Spleen (tissue), 11 donors: Measurements from ENCODE around the gene BCKDK. TPM values are rescaled to one million over a fixed set of nuclear protein-coding genes. Genes with fewer than 3 reads are reported as not detected.

ENCODE experiments used
- DNase-seq: peaks from one replicate; pipeline ENCODE4 v3.0.0-alpha.2; 2020
- H3K27ac ChIP-seq, 8 donors: fragments of 200-600 bp; sonication (generic) in 7 of 8; 1 replicate in 4 of 8; 2 replicates in 4 of 8; pipeline versions ENCODE4 v1.5.0 to v1.8.0; 2016 to 2021; ENCODE audit warnings: inconsistent platforms in 4 of 8, mild to moderate bottlenecking in 4 of 8, moderate library complexity in 1 of 8
- H3K27me3 ChIP-seq, 7 donors: fragments of 200-600 bp; sonication (generic) in 6 of 7; replicated peaks in 1 of 7; 1 replicate in 4 of 7; 2 replicates in 3 of 7; pipeline versions ENCODE4 v1.5.0 to v1.8.0; 2016 to 2021; ENCODE audit warnings: inconsistent platforms in 3 of 7, mild to moderate bottlenecking in 1 of 7
- H3K36me3 ChIP-seq, 6 donors: fragments of 200-600 bp; sonication (generic) in 5 of 6; 1 replicate in 4 of 6; 2 replicates in 2 of 6; pipeline versions ENCODE4 v1.5.0 to v1.8.0; 2016 to 2021; ENCODE audit warnings: inconsistent platforms in 2 of 6
- H3K4me1 ChIP-seq, 6 donors: fragments of 200-600 bp; sonication (generic) in 5 of 6; 1 replicate in 3 of 6; 2 replicates in 3 of 6; pipeline versions ENCODE4 v1.5.0 to v1.8.0; 2016 to 2021; ENCODE audit warnings: inconsistent platforms in 3 of 6
- H3K4me3 ChIP-seq, 8 donors: fragments of 200-600 bp; sonication (generic) in 7 of 8; 1 replicate in 4 of 8; 2 replicates in 4 of 8; pipeline versions ENCODE4 v1.5.0 to v1.8.0; 2016 to 2021; ENCODE audit warnings: inconsistent platforms in 4 of 8, mild to moderate bottlenecking in 4 of 8, moderate library complexity in 2 of 8
- H3K9me3 ChIP-seq, 8 donors: fragments of 200-600 bp; sonication (generic) in 7 of 8; 1 replicate in 4 of 8; 2 replicates in 4 of 8; pipeline versions ENCODE4 v1.5.0 to v1.8.0; 2016 to 2021; ENCODE audit warnings: inconsistent platforms in 4 of 8
- CTCF ChIP-seq, 11 experiments: fragments of 200-600 bp in 7 of 11; fragments of 450-650 bp in 4 of 11; sonication (generic) in 4 of 11; IDR thresholded peaks in 8 of 11; conservative IDR thresholded peaks in 3 of 11; 1 replicate in 7 of 11; 2 replicates in 4 of 11; pipeline versions ENCODE4 v1.4.0 to v1.8.0; 2016 to 2021; ENCODE audit warnings: antibody characterized with exemption in 11 of 11, inconsistent platforms in 4 of 11, mild to moderate bottlenecking in 1 of 11
- POLR2A ChIP-seq, 3 donors: fragments of 450-650 bp; IDR thresholded peaks; one replicate each; pipeline ENCODE4 v1.5.1; 2017; ENCODE audit warnings: antibody characterized with exemption in 3 of 3, mild to moderate bottlenecking in 1 of 3
- POLR2AphosphoS5 ChIP-seq, 3 donors: sonication (generic); formaldehyde crosslinking; IDR thresholded peaks; one replicate each; pipeline ENCODE4 v1.5.1; 2017; ENCODE audit warnings: antibody characterized with exemption in 3 of 3
- WGBS, 5 donors: extraction: QIAGEN DNeasy Blood & Tissue Kit in 3 of 5; methylation state at CpG; one replicate each; pipeline versions ENCODE4 v1.1.5 to v1.1.7; 2013 to 2018; 5-methylcytosine and 5-hydroxymethylcytosine counted together
- intact Hi-C: fragments of 100-400 bp; cut with DNase I; formaldehyde crosslinking; loops from one replicate; pipeline ENCODE4 v1.15.0; 2023; ENCODE audit warnings: low total_unique reads
- polyA plus RNA-seq, 3 donors: library from polyadenylated mRNA; stranded (reverse); fragments of 200-250 nt; gene quantifications; one replicate each; pipeline ENCODE4 v1.2.1, GENCODE V29; 2013
- total RNA-seq, 7 donors: library from RNA; depleted of rRNA in 3 of 7; stranded (reverse); fragments of >200 nt in 3 of 7; fragmentation: NEBNext Ultra II Directional in 4 of 7; extraction: Animal tissue kit (Norgen Biotek cat#: 25700) in 4 of 7; gene quantifications; one replicate each; pipeline versions ENCODE4 v1.1.0 to v1.2.1, GENCODE V29; 2016 to 2021
- donor health status: healthy with polysubstance abuse.
- donor health status: DM: no; HTN: no; CAD: no; lungs with moderate emphysema.
- donor health status: DM: no; HTN: no; CAD: no.
- donor health status: Bipolar disorder and iron deficiency.
- donor health status: healthy.
- donor health status: DM: no; HTN: no; CAD: no.
- donor health status: DM: yes; HTN: yes; CAD: no.

Gene BCKDK
- total and polyA plus RNA-seq, 10 donors = 15.0 to 55.7 (median 39.0) TPM

GRCh38 chr16:31090540-31090939 is 17.6 kb upstream of the BCKDK start:
- H3K9me3 ChIP-seq = no peaks in the 10 kb centered on the region
- WGBS, 5 donors = 87 to 95% (median 90%) methylated on average over 1 to 2 of the region's 2 CpGs
- peak; percentile 60 for DNase-seq
- H3K4me1 ChIP-seq = peaks cover 16 to 32% (median 24%) of the 10 kb centered on the region in 6 donors
- H3K4me3 ChIP-seq = no peak overlapping the region
- TF ChIP-seq POLR2A (IDR thresholded peaks at IDR 0.05) = no peak
- TF ChIP-seq CTCF (IDR thresholded peaks at IDR 0.05 in 8 of 11, conservative IDR thresholded peaks at IDR 0.05 in 3 of 11) = no peak
- TF ChIP-seq POLR2AphosphoS5 (IDR thresholded peaks at IDR 0.05) = peak in 1 of 3 donors; percentile 13
- H3K27me3 ChIP-seq = no peaks in the 10 kb centered on the region
- no peak overlapping the region for H3K27ac ChIP-seq
- intact Hi-C loops = loop anchor here (10.0 kb wide), 1 partner anchor 106 kb away; the partner anchor contains the start of gene HSD3B7
- peaks cover 0 to 61% (median 18%) of the 10 kb centered on the region in 6 donors for H3K36me3 ChIP-seq

- no peak overlapping the region for H3K4me3 ChIP-seq
- peaks cover 18 to 41% (median 30%) of the 10 kb centered on the region in 6 donors for H3K4me1 ChIP-seq
- TF ChIP-seq POLR2A (IDR thresholded peaks at IDR 0.05) = no peak
- TF ChIP-seq CTCF (IDR thresholded peaks at IDR 0.05 in 8 of 11, conservative IDR thresholded peaks at IDR 0.05 in 3 of 11) = no peak
- TF ChIP-seq POLR2AphosphoS5 (IDR thresholded peaks at IDR 0.05) = no peak
- H3K36me3 ChIP-seq = peaks cover 0 to 43% (median 15%) of the 10 kb centered on the region in 6 donors
- 91 to 98% (median 95%) methylated on average over 5 of the region's 5 CpGs for WGBS, 5 donors
- no peaks in the 10 kb centered on the region for H3K27me3 ChIP-seq
- no peak overlapping the region for H3K27ac ChIP-seq
- peak; percentile 48 for DNase-seq
- intact Hi-C loops = loop anchor here (10.0 kb wide), 1 partner anchor 108 kb away; the partner anchor contains the start of gene HSD3B7
- H3K9me3 ChIP-seq = no peaks in the 10 kb centered on the region
These were observed 15.9 kb upstream of the BCKDK start for GRCh38 chr16:31092330-31092729.

- H3K4me1 ChIP-seq = peaks cover 18 to 41% (median 30%) of the 10 kb centered on the region in 6 donors
- intact Hi-C loops = loop anchor here (10.0 kb wide), 1 partner anchor 108 kb away; the partner anchor contains the start of gene HSD3B7
- H3K27ac ChIP-seq = no peak overlapping the region
- H3K4me3 ChIP-seq = peak overlapping the region in 5 of 8 donors; percentile 69 to 84 (median 78)
- 58 to 71% (median 64%) methylated on average over 14 to 17 of the region's 17 CpGs for WGBS, 5 donors
- no peaks in the 10 kb centered on the region for H3K27me3 ChIP-seq
- DNase-seq = peak; percentile 70
- H3K9me3 ChIP-seq = no peaks in the 10 kb centered on the region
- H3K36me3 ChIP-seq = peaks cover 0 to 35% (median 15%) of the 10 kb centered on the region in 6 donors
- TF ChIP-seq CTCF (IDR thresholded peaks at IDR 0.05 in 8 of 11, conservative IDR thresholded peaks at IDR 0.05 in 3 of 11) = no peak
- TF ChIP-seq POLR2AphosphoS5 (IDR thresholded peaks at IDR 0.05) = no peak
- no peak for TF ChIP-seq POLR2A (IDR thresholded peaks at IDR 0.05)
These were observed 15.0 kb upstream of the BCKDK start for GRCh38 chr16:31093132-31093703.

- Histone ChIP-seq H3K27me3 (no peaks in the 10 kb centered on the region), H3K27ac (peak overlapping the region; percentile 67 to 95 (median 89)), H3K4me3 (peak overlapping the region; percentile 48 to 84 (median 73)), H3K36me3 (peaks cover 0 to 27% (median 13%) of the 10 kb centered on the region in 6 donors), H3K4me1 (peaks cover 18 to 41% (median 30%) of the 10 kb centered on the region in 6 donors), H3K9me3 (no peaks in the 10 kb centered on the region)
- DNase-seq = no peak
- intact Hi-C loops = loop anchor here (10.0 kb wide), 1 partner anchor 109 kb away; the partner anchor contains the start of gene HSD3B7
- WGBS, 5 donors = 0 to 3% (median 1%) methylated on average over 17 to 20 of the region's 20 CpGs
- TF ChIP-seq CTCF (IDR thresholded peaks at IDR 0.05 in 8 of 11, conservative IDR thresholded peaks at IDR 0.05 in 3 of 11) = no peak
- no peak for TF ChIP-seq POLR2A (IDR thresholded peaks at IDR 0.05)
- no peak for TF ChIP-seq POLR2AphosphoS5 (IDR thresholded peaks at IDR 0.05)
These were observed 14.1 kb upstream of the BCKDK start for GRCh38 chr16:31094088-31094423.
